Measurements from ENCODE around the gene CTIF.
"Not testable (repeated sequence)": the region's sequence is repeated elsewhere in the genome, so short reads cannot be mapped to it uniquely, and the experiment has no call there.

CTIF gene

DNA sequence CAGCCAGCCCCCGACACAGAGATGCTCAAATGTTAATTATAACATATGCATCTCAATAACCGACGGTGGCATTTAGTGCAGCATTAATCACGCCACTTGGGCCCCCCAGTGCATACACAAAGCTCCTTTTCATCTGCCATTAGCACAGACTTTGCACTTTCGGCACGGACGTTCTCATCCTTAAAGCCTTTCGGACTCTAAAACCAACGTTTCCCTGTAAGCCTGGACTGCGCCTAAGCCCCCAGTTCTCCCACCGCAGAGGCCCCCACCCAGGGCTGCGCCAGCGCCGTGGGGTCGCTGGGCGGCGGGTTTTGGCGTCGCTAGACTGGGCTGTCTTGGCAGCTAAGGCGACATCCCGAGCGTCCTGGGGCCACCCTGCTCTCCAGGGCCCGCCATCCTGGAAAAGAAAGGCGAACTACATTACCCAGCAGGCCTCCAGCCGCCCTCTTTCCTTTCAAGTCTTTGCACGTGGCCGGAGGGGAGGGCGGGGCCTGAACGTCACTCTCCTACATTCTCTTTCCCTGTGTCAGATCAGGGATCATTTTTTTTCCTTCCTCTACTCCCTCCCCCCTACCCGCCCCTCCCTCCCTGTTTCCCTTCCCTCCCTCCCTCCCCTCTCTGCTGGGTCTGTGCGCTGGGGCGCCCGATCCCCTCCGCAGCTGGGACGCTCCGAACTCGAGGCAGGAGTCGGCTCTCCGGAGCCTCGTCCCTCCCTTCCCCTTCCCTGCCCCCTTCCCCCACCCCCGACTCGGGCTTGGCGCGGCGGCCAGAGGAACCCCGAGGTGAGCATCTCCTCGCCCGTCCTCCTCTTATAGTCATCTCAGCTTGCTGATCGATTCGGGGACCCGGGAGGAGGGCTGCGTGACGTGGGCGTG, at the start of gene CTIF:
Gene CTIF, plus strand, starts transcription at position 501 of the 875 bp plus-strand sequence. CDS start 80,535 bp downstream, outside the sequence.
- peak; percentile 48 to 67 for DNase-seq (ENCODE audit: low read depth in 2 of 2)

- DNase-seq (ENCODE audit: low read depth in 2 of 2): no peak
Observed at GRCh38 chr18:48490641-48491293, 48.1 kb upstream of the CTIF start.

- DNase-seq (ENCODE audit: low read depth in 2 of 2): no peak
Observed at GRCh38 chr18:48492880-48493279, 46.0 kb upstream of the CTIF start.

DNA sequence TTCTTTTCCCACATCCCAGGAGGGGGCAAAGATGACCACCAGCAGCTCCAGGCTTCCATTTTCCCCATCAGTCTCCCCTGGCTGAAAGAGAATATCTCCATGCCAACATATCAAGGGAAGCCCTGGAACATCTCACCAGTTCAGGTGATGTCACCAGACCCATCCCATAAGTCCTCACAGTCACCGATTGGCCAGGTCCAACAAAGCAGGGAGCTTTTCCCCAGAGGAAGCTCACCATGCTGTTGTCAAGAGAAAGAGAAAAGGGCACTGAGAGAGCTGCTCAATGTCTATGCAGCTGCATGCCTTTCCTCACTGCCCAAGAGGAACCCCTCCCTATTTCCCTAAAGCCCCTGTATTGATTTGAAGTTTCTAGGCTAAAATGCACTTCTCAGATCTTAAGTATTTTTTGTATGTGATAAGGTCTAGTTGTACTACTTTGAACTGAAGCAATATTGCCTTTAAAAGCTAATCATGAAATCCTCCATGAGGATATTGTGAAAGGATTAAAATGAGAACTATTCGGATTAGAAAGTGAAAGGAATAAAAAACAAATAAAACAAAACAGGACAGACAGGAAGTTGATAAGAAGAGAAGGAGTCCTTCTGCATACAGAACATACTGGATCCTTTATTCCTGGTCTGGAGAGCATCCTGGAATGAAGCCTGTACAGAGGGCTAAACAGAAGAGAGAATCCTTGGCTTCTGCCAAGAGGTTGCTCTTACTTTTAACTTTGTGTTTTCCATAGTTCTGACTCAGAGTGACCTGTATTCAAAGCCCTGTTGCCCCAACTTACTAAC, 45.2 kb upstream of the CTIF start:
- DNase-seq (ENCODE audit: low read depth in 2 of 2): no peak

DNA sequence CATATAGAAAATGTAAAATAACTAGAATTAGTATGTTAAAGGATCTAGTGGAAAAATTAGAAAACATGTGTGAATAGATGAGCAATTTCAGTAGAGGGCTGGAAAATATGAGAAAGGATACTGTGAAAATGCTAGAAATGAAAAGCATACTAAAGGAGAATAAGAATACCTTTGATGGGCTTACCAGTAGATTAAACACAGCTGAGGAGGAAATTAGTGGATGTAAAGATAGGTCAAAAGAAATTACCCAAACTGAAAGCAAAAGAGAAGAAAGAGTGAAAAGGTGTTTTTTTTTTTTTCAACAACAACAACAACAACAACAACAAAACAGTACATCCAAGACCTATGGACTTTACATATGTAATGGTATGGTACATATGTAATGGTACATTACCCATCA, 41.0 kb upstream of the CTIF start:
- no peak for DNase-seq (ENCODE audit: low read depth in 2 of 2)

GRCh38 chr18:48500517-48500916, 38.3 kb upstream of the CTIF start:
- no peak for DNase-seq (ENCODE audit: low read depth in 2 of 2)

- no peak for DNase-seq (ENCODE audit: low read depth in 2 of 2)
Observed at GRCh38 chr18:48502906-48503305, 35.9 kb upstream of the CTIF start.

- DNase-seq (ENCODE audit: low read depth in 2 of 2): no peak
Observed at GRCh38 chr18:48504819-48505218, 34.0 kb upstream of the CTIF start.

- not testable (repeated sequence) for DNase-seq (ENCODE audit: low read depth in 2 of 2)
Observed at GRCh38 chr18:48506983-48507568, 31.8 kb upstream of the CTIF start.

GRCh38 chr18:48512498-48512897, 26.3 kb upstream of the CTIF start:
- DNase-seq (ENCODE audit: low read depth in 2 of 2): not testable (repeated sequence)

DNA sequence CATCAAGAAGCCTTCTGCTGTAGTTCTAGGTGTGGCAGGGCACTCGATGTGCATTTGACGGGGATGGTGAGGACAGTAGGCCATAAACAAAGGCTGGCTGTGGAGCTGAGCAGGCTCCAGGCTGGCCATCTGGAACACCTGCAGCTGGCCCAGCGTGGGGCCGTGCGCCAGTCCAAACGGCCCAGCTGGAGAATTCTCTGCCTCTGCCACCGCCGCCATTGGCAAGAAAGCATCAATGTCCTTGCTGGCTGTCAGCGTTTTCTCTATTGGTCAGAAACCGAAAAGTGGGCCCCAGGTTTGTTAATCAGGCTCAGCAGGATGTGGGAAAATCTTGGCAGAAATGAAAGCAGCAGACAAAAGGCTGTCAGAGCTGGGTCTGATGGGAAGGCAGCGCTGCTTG, 24.0 kb upstream of the CTIF start:
- DNase-seq (ENCODE audit: low read depth in 2 of 2): no peak

DNA sequence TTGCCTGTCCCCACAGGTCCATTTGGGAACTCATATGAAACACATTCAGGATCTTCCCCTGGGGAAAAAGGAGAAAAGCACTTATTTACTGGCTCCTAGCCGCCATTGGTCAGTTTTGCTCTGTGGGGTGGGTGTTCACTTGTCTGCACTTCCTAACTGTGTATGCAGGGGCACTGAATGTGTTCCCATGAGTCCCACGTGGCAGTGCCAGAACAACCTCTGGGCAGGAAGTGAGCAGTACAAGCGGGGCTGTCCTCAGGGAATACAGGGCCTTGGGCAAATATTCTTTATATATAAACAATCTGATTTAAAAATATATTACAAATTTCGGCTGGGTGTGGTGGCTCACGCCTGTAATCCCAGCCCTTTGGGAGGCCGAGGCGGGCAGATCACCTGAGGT, 21.8 kb upstream of the CTIF start:
- no peak for DNase-seq (ENCODE audit: low read depth in 2 of 2)

DNA sequence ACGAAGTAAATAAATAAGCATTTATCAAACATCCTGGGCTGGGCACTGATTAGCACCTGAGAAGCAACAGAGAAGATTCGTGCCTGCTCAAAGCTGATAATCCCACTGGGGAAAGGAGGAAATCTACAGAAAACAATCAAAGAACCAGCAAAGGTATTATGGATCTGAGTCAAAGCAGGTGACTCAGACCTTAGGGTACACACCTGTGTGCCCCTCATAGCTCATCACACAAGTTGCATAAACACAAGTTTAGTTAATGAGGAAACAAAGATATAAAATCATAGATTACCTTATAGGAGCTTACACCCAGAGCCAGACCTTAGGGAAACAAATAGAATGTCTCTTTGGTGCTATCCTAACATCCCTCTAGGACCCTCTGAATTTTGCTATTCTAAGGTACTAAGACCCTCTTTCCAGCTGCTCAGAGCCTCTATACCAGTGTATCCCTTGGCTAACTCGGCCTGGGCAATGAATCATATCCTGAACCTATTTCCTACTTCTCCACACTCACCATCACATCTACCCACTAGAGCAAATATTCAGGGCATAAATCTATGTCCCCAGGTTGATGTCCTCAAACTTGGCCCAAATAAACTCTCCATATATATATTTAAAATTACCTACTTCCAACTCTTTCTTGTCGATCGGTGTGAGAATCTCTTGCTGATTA, 19.3 kb upstream of the CTIF start:
- DNase-seq (ENCODE audit: low read depth in 2 of 2): no peak

DNA sequence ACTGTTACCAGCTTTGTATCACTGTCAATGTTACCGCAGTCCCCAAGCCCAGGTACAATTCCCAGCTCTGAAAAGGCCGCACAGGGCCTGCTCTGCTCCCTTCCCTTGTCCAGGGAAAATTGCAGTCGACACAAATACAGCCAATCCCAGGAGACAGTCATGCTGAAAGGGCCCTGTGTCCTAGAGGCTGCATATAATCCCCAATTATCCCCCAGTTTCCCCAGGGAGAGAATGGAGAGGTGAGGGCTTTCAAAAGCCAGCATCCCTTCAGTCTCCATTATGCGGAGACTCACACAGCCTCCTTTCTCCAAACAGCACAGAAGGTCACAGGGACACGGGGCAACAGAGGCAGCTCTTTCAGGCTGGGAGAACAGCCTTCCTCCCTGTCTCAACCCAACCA, 17.1 kb upstream of the CTIF start:
- no peak for DNase-seq (ENCODE audit: low read depth in 2 of 2)

DNA sequence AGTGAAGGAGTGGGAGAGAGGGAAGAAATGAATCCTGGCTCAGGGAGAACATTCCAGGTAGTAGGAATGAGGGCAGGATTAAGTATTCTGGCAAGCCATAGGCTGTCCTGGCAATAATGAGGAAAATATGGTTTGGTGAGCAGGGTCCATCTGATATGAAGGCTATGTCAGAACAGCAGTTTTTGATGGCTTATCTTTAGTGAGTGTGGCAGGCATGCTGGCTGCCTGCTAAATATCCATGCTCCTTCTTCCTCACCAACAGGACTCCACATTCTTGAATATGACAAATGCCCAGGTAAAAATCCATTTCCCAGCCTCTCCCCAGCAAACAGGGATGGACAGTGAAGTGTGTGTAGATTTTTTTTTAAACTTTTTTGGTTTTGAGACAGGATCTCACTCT, 13.2 kb upstream of the CTIF start:
- DNase-seq (ENCODE audit: low read depth in 2 of 2): no peak

DNA sequence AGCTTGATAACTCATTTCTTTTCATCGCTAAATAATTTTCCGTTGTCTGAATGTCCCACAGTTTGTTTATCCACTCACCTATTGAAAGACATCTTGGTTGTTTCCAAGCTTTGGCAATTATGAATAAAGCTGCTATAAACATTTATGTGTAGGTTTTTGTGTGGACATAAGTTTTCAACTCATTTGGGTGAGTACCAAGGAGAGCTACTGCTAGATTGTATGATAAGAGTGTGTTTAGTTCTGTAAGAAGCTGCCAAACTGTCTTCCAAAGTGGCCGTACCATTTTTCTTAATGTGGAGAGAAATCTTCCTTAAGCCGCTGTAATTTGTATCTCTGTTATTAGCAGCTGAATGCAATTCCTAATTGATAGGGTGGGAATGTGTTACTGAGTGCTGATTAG, 11.4 kb upstream of the CTIF start:
- DNase-seq (ENCODE audit: low read depth in 2 of 2): no peak

- DNase-seq (ENCODE audit: low read depth in 2 of 2): no peak
Observed at GRCh38 chr18:48528861-48529260, 10.0 kb upstream of the CTIF start.

DNA sequence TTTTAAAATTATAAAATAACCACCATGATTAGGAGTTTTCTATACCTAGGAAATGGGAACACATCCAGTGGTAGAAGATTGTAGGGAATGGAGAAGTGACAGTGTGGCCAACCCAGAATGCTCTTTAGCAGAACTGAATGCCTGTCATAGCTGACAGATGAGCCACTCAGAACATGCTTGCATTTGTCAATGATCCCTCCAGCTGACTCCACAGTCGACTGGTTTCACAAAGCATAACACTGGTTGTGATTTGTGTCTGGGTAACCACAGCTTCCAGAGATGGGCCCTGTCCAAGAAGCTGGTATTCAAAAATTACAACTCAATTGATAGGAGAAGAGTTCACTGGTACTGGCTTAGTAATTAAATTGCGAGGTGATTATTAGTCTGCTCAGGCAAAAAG, 9.0 kb upstream of the CTIF start:
- DNase-seq (ENCODE audit: low read depth in 2 of 2): no peak

DNA sequence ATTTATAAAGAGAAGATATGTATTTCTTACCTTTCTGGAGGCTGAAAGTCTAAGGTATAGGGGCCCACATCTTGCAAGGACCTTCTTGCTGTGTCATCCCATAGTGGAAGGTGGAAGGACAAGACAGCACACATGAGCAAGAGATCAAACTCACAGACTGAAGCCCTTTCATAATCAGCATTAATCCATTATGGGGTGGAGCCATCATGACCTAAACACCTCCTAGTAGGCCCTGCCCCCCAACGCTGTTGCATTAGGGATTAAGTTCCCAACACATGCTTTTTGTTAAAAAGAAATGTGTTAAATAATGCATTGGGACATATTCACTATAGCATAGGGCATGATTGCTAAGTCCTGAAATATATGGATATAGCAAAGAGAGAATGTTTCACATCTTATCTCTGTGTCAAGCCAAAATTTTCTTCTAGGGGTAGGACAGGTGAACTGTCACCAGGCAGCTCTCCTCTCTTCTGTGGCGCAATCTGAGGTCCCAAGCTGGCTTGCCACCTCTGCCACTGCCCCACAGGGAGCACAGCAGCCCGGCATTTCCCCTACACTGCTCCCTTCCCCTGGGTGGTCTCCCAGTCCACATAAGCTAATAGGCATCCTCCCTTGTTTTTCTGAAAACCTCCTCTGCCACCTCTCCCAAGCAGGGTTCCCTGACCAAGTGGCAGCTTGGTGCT, 8.3 kb upstream of the CTIF start:
- no peak for DNase-seq (ENCODE audit: low read depth in 2 of 2)

GRCh38 chr18:48531082-48531403, 7.8 kb upstream of the CTIF start:
- no peak for DNase-seq (ENCODE audit: low read depth in 2 of 2)

DNA sequence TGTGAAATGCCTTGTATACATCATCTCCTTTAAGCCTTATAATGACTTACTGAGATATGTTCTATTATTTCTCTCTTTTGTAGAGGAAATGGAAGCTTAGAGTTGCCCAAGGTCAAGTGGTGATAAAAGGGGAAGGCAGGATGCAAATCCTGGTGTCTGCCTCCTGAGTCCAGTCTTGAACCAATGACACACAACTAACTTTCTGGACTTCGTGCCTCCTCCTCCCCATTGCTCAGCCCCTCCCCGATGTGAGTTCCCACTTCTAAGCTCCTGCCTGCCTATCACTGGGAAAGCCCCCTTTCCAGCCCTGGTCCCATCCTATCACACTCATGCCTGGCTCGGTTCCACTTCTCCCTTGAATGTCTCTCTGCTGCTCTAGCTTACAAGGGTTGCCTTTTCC, 6.9 kb upstream of the CTIF start:
- DNase-seq (ENCODE audit: low read depth in 2 of 2): no peak
